GM12875 (cell line): ENCODE data around the gene CYP27C1.
"Not testable (repeated sequence)": the region's sequence is repeated elsewhere in the genome, so short reads cannot be mapped to it uniquely, and the experiment has no call there.

Source experiments
- H3K4me3 ChIP-seq: one replicate; pipeline ENCODE4 v1.5.1; 2011; ENCODE audit warnings: low read depth, low read length, control low read depth
- CTCF ChIP-seq: IDR thresholded peaks from 2 replicates; pipeline ENCODE4 v1.5.1; 2011; ENCODE audit warnings: low read depth, mild to moderate bottlenecking, control low read depth, inconsistent platforms, low read length, moderate library complexity, borderline replicate concordance; ENCODE audit not compliant: insufficient read depth

Gene CYP27C1

GRCh38 chr2:127219171-127220070 is 678 bp downstream of the CYP27C1 start:
- no peak overlapping the region for H3K4me3 ChIP-seq
- TF ChIP-seq CTCF = no peak

GRCh38 chr2:127218812-127219170 is 1.3 kb downstream of the CYP27C1 start:
- no peak for TF ChIP-seq CTCF
- no peak overlapping the region for H3K4me3 ChIP-seq

GRCh38 chr2:127217470-127218325 is 2.4 kb downstream of the CYP27C1 start:
- no peak for TF ChIP-seq CTCF
- no peak overlapping the region for H3K4me3 ChIP-seq

GRCh38 chr2:127216593-127216992 is 3.5 kb downstream of the CYP27C1 start:
- no peak overlapping the region for H3K4me3 ChIP-seq
- no peak for TF ChIP-seq CTCF

- no peak for TF ChIP-seq CTCF
- H3K4me3 ChIP-seq = no peak overlapping the region
Measured at GRCh38 chr2:127216095-127216494, 4.0 kb downstream of the CYP27C1 start.

GRCh38 chr2:127214201-127214600 is 5.9 kb downstream of the CYP27C1 start:
- not testable (repeated sequence) for H3K4me3 ChIP-seq

- no peak for TF ChIP-seq CTCF
- no peak overlapping the region for H3K4me3 ChIP-seq
Measured at GRCh38 chr2:127208313-127208712, 11.8 kb downstream of the CYP27C1 start.
